ENCODE data around the gene GALNT16. TPM values are rescaled to one million over a fixed set of nuclear protein-coding genes. Genes with fewer than 3 reads are reported as not detected.
A peak's percentile ranks its signal among the peaks of the same experiment; 100 is the strongest.

Gene GALNT16
- total RNA-seq, 1 experiment from 2014 or later, result 3.8 TPM

GRCh38 chr14:69247676-69248440, 12.1 kb upstream of the GALNT16 start:
- no peak for DNase-seq
- Mint-ChIP-seq H3K4me1 (ENCODE audit: low read depth, unreplicated experiment) (no peaks in the 10 kb centered on the region), H3K36me3 (ENCODE audit: insufficient read depth, unreplicated experiment) (no peaks in the 10 kb centered on the region), H3K27me3 (ENCODE audit: insufficient read depth, unreplicated experiment) (no peaks in the 10 kb centered on the region), H3K27ac (ENCODE audit: unreplicated experiment) (no peak overlapping the region), H3K9me3 (ENCODE audit: unreplicated experiment) (no peaks in the 10 kb centered on the region), H3K4me3 (ENCODE audit: unreplicated experiment) (no peak overlapping the region)
- peak in 1 of 2 experiments; percentile 25 for TF ChIP-seq CTCF (IDR thresholded peaks at IDR 0.05; ENCODE audit: insufficient read depth in 1 of 2, low read depth in 1 of 2, low read length in 1 of 2, severe bottlenecking in 1 of 2, unreplicated experiment in 1 of 2)
- intact Hi-C loops (cut with micrococcal nuclease; ENCODE audit: unreplicated experiment), result no loop called here
- H3K4me1 ChIP-seq, result no peaks in the 10 kb centered on the region
- H3K4me3 ChIP-seq (ENCODE audit: low read depth, low read length), result no peak overlapping the region
- ChIA-PET CTCF (interaction anchor here (1.4 kb wide), 1 partner anchor 40 kb away, joined by 6 read pairs; no protein-coding TSS in a partner anchor), POLR2A (no interaction called here)
- no TSS peak for BruUV-seq (replicated peaks)
- H3K36me3 ChIP-seq (ENCODE audit: control insufficient read depth, insufficient read depth, low read length), result no peaks in the 10 kb centered on the region
- H3K9me3 ChIP-seq, result no peaks in the 10 kb centered on the region
- H3K27me3 ChIP-seq (replicated peaks; ENCODE audit: control insufficient read depth, insufficient read depth, low read length), result no peaks in the 10 kb centered on the region

DNA sequence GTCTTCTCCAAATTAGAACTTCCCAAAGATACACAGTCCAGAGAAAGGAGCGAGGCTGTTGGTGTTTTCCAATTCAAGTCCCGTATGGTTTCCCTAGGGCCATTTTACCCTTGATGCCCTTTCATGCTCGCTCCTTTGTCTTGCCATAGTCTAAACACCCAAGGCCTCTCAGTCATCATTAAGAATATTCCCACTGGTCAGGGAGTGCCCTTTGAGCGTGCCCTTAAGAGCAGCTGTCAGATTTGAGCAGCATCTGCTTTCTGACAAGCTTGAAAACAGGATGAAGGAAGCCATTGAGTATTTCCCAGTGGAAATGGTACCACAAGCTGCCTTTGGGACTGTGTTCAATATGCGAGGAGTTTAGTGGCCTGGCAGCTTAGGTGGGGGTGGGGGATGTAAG, 10.4 kb upstream of the GALNT16 start:
- no peak for TF ChIP-seq CTCF (IDR thresholded peaks at IDR 0.05; ENCODE audit: insufficient read depth in 1 of 2, low read depth in 1 of 2, low read length in 1 of 2, severe bottlenecking in 1 of 2, unreplicated experiment in 1 of 2)
- Mint-ChIP-seq H3K27me3 (ENCODE audit: insufficient read depth, unreplicated experiment) (no peaks in the 10 kb centered on the region), H3K9me3 (ENCODE audit: unreplicated experiment) (no peaks in the 10 kb centered on the region), H3K36me3 (ENCODE audit: insufficient read depth, unreplicated experiment) (no peaks in the 10 kb centered on the region), H3K4me3 (ENCODE audit: unreplicated experiment) (no peak overlapping the region), H3K27ac (ENCODE audit: unreplicated experiment) (no peak overlapping the region), H3K4me1 (ENCODE audit: low read depth, unreplicated experiment) (no peaks in the 10 kb centered on the region)
- no TSS peak for BruUV-seq (replicated peaks)
- intact Hi-C loops (cut with micrococcal nuclease; ENCODE audit: unreplicated experiment), result no loop called here
- POLR2A ChIA-PET, result no interaction called here
- no peaks in the 10 kb centered on the region for H3K27me3 ChIP-seq (replicated peaks; ENCODE audit: control insufficient read depth, insufficient read depth, low read length)
- no peak overlapping the region for H3K4me3 ChIP-seq (ENCODE audit: low read depth, low read length)
- H3K4me1 ChIP-seq, result no peaks in the 10 kb centered on the region
- H3K36me3 ChIP-seq (ENCODE audit: control insufficient read depth, insufficient read depth, low read length), result no peaks in the 10 kb centered on the region
- CTCF ChIA-PET, result no interaction called here
- no peaks in the 10 kb centered on the region for H3K9me3 ChIP-seq
- no peak for DNase-seq

DNA sequence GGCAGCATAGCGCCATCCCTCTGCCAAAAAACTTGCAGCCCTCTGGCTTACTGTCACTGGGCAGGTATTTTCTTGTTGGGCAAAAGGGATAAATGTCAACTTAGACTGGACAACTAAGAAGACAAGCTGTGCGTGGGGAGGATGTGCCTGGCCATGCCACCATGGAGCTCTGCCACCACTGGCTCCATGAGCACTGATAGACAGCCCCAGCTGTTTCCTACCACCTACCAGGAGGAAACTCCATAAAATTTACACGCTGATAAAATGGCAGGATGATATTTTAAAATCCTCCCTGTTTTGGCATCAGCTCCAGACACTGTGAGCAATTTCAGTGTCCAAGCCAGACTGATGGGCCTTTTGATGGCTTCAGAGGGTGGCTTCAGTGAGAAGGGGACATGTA, 7.1 kb upstream of the GALNT16 start:
- no peak overlapping the region for H3K27ac Mint-ChIP-seq (ENCODE audit: unreplicated experiment)
- no peak for TF ChIP-seq CTCF (IDR thresholded peaks at IDR 0.05; ENCODE audit: insufficient read depth in 1 of 2, low read depth in 1 of 2, low read length in 1 of 2, severe bottlenecking in 1 of 2, unreplicated experiment in 1 of 2)
- no peaks in the 10 kb centered on the region for H3K27me3 Mint-ChIP-seq (ENCODE audit: insufficient read depth, unreplicated experiment)
- intact Hi-C loops (cut with micrococcal nuclease; ENCODE audit: unreplicated experiment), result no loop called here
- POLR2A ChIA-PET, result no interaction called here
- CTCF ChIA-PET, result no interaction called here
- no peak for DNase-seq
- no peaks in the 10 kb centered on the region for H3K4me1 Mint-ChIP-seq (ENCODE audit: low read depth, unreplicated experiment)
- Histone ChIP-seq H3K27me3 (replicated peaks; ENCODE audit: control insufficient read depth, insufficient read depth, low read length) (no peaks in the 10 kb centered on the region; the same call in 1 of the 2 replicates), H3K36me3 (ENCODE audit: control insufficient read depth, insufficient read depth, low read length) (no peaks in the 10 kb centered on the region), H3K9me3 (no peaks in the 10 kb centered on the region), H3K4me3 (ENCODE audit: low read depth, low read length) (no peak overlapping the region), H3K4me1 (no peaks in the 10 kb centered on the region)
- H3K4me3 Mint-ChIP-seq (ENCODE audit: unreplicated experiment), result no peak overlapping the region
- no TSS peak for BruUV-seq (replicated peaks)
- no peaks in the 10 kb centered on the region for H3K36me3 Mint-ChIP-seq (ENCODE audit: insufficient read depth, unreplicated experiment)
- no peaks in the 10 kb centered on the region for H3K9me3 Mint-ChIP-seq (ENCODE audit: unreplicated experiment)
